ENCODE results near the gene UBLCP1.
"Not testable (repeated sequence)": the region's sequence is repeated elsewhere in the genome, so short reads cannot be mapped to it uniquely, and the experiment has no call there.

The UBLCP1 gene

GRCh38 chr5:159301929-159302860 is 39.1 kb downstream of the UBLCP1 start:
- in situ Hi-C loops (cut with HindIII; ENCODE audit: low pct_ligation_motif_present, low pct_unique_long_range_greater_than_20kb, low sequenced_read_pairs); DNase-seq: not testable (repeated sequence)

GRCh38 chr5:159303286-159303685 is 40.2 kb downstream of the UBLCP1 start:
- in situ Hi-C loops (cut with HindIII; ENCODE audit: low pct_ligation_motif_present, low pct_unique_long_range_greater_than_20kb, low sequenced_read_pairs), result no loop called here

GRCh38 chr5:159304961-159305595 is 42.0 kb downstream of the UBLCP1 start:
- in situ Hi-C loops (cut with HindIII; ENCODE audit: low pct_ligation_motif_present, low pct_unique_long_range_greater_than_20kb, low sequenced_read_pairs), result no loop called here
- DNase-seq, result no peak

More at GRCh38 chr5:159303286-159303685, 40.2 kb downstream of the UBLCP1 start:
- DNase-seq, result no peak

GRCh38 chr5:159309689-159310433 is 46.8 kb downstream of the UBLCP1 start:
- in situ Hi-C loops (cut with HindIII; ENCODE audit: low pct_ligation_motif_present, low pct_unique_long_range_greater_than_20kb, low sequenced_read_pairs), result no loop called here
- DNase-seq, result no peak

- in situ Hi-C loops (cut with HindIII; ENCODE audit: low pct_ligation_motif_present, low pct_unique_long_range_greater_than_20kb, low sequenced_read_pairs), result no loop called here
- no peak for DNase-seq
Observed at GRCh38 chr5:159310511-159310910, 47.4 kb downstream of the UBLCP1 start.

GRCh38 chr5:159311063-159311462 is 48.0 kb downstream of the UBLCP1 start:
- in situ Hi-C loops (cut with HindIII; ENCODE audit: low pct_ligation_motif_present, low pct_unique_long_range_greater_than_20kb, low sequenced_read_pairs), result no loop called here

GRCh38 chr5:159313197-159313596 is 50.1 kb downstream of the UBLCP1 start:
- no peak for DNase-seq
- in situ Hi-C loops (cut with HindIII; ENCODE audit: low pct_ligation_motif_present, low pct_unique_long_range_greater_than_20kb, low sequenced_read_pairs), result no loop called here

More at GRCh38 chr5:159311063-159311462, 48.0 kb downstream of the UBLCP1 start:
- DNase-seq, result no peak

GRCh38 chr5:159316519-159317383 is 53.7 kb downstream of the UBLCP1 start:
- in situ Hi-C loops (cut with HindIII; ENCODE audit: low pct_ligation_motif_present, low pct_unique_long_range_greater_than_20kb, low sequenced_read_pairs), result no loop called here

GRCh38 chr5:159317849-159318248 is 54.8 kb downstream of the UBLCP1 start:
- in situ Hi-C loops (cut with HindIII; ENCODE audit: low pct_ligation_motif_present, low pct_unique_long_range_greater_than_20kb, low sequenced_read_pairs), result no loop called here
- DNase-seq, result no peak

More at GRCh38 chr5:159316519-159317383, 53.7 kb downstream of the UBLCP1 start:
- peak; percentile 51 for DNase-seq

- no peak for DNase-seq
- in situ Hi-C loops (cut with HindIII; ENCODE audit: low pct_ligation_motif_present, low pct_unique_long_range_greater_than_20kb, low sequenced_read_pairs), result no loop called here
Observed at GRCh38 chr5:159318448-159318847, 55.4 kb downstream of the UBLCP1 start.

GRCh38 chr5:159319363-159319762 is 56.3 kb downstream of the UBLCP1 start:
- no peak for DNase-seq
- in situ Hi-C loops (cut with HindIII; ENCODE audit: low pct_ligation_motif_present, low pct_unique_long_range_greater_than_20kb, low sequenced_read_pairs), result no loop called here

- no peak for DNase-seq
- in situ Hi-C loops (cut with HindIII; ENCODE audit: low pct_ligation_motif_present, low pct_unique_long_range_greater_than_20kb, low sequenced_read_pairs), result no loop called here
Observed at GRCh38 chr5:159319832-159320231, 56.7 kb downstream of the UBLCP1 start.

- no peak for DNase-seq
- in situ Hi-C loops (cut with HindIII; ENCODE audit: low pct_ligation_motif_present, low pct_unique_long_range_greater_than_20kb, low sequenced_read_pairs), result no loop called here
Observed at GRCh38 chr5:159322180-159322579, 59.1 kb downstream of the UBLCP1 start.

- peak; percentile 86 for DNase-seq
- in situ Hi-C loops (cut with HindIII; ENCODE audit: low pct_ligation_motif_present, low pct_unique_long_range_greater_than_20kb, low sequenced_read_pairs), result no loop called here
Observed at GRCh38 chr5:159324102-159324755, 61.1 kb downstream of the UBLCP1 start.

GRCh38 chr5:159324986-159325385 is 61.9 kb downstream of the UBLCP1 start:
- DNase-seq, result peak; percentile 88
- in situ Hi-C loops (cut with HindIII; ENCODE audit: low pct_ligation_motif_present, low pct_unique_long_range_greater_than_20kb, low sequenced_read_pairs), result no loop called here

GRCh38 chr5:159330131-159330800 is 67.2 kb downstream of the UBLCP1 start, which contains the start of gene IL12B:
TSS of gene IL12B (minus strand) at chr5:159330487. CDS start at chr5:159326782, 3,705 bp downstream.
- in situ Hi-C loops (cut with HindIII; ENCODE audit: low pct_ligation_motif_present, low pct_unique_long_range_greater_than_20kb, low sequenced_read_pairs), result no loop called here
- DNase-seq, result peak; percentile 45

All from ACHN (cell line).